OCI-LY7 (cell line): ENCODE results near the gene ADPGK.

Experiments
- EZH2phosphoT487 ChIP-seq: fragments of 200-600 bp; sonication (generic); IDR thresholded peaks from 2 replicates; pipeline ENCODE4 v1.6.1; 2018; ENCODE audit warnings: low read depth, borderline replicate concordance, mild to moderate bottlenecking, mixed run types, antibody characterized with exemption, low read length, moderate library complexity, mixed read lengths
- TF ChIP-seq, protein P1 (sequence below): fragments of 200-600 bp; sonication (generic); conservative IDR thresholded peaks from 2 replicates; pipeline ENCODE4 v1.5.1; 2014; ENCODE audit warnings: mild to moderate bottlenecking, antibody characterized with exemption, low read length, moderate library complexity, mixed read lengths

DNA sequence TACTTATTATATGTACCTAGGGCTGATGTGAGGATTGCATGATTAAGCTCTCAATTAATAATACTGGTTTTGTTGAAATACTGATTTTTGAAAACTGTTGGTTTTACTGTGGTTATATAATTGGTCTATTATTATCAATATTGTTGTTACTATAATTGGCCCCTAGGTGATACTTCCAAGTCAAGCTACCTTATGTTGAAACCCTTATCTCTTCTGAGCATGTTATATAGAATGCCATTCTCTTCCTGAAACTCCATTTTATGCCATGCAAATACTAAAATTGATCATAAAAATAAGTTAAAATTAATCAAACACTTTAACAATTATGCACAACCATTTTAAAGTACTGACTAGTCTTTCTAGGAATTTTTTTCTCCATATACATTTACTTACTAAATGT lies 51.5 kb downstream of the ADPGK start:
- TF ChIP-seq, protein P1, sequence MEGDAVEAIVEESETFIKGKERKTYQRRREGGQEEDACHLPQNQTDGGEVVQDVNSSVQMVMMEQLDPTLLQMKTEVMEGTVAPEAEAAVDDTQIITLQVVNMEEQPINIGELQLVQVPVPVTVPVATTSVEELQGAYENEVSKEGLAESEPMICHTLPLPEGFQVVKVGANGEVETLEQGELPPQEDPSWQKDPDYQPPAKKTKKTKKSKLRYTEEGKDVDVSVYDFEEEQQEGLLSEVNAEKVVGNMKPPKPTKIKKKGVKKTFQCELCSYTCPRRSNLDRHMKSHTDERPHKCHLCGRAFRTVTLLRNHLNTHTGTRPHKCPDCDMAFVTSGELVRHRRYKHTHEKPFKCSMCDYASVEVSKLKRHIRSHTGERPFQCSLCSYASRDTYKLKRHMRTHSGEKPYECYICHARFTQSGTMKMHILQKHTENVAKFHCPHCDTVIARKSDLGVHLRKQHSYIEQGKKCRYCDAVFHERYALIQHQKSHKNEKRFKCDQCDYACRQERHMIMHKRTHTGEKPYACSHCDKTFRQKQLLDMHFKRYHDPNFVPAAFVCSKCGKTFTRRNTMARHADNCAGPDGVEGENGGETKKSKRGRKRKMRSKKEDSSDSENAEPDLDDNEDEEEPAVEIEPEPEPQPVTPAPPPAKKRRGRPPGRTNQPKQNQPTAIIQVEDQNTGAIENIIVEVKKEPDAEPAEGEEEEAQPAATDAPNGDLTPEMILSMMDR: no peak
- no peak for TF ChIP-seq EZH2phosphoT487
